ENCODE results near the gene BCL2L14. TPM values are rescaled to one million over a fixed set of nuclear protein-coding genes. Genes with fewer than 3 reads are reported as not detected.

The BCL2L14 gene
- total RNA-seq, 1 donor from 2014 or later, result not detected

DNA sequence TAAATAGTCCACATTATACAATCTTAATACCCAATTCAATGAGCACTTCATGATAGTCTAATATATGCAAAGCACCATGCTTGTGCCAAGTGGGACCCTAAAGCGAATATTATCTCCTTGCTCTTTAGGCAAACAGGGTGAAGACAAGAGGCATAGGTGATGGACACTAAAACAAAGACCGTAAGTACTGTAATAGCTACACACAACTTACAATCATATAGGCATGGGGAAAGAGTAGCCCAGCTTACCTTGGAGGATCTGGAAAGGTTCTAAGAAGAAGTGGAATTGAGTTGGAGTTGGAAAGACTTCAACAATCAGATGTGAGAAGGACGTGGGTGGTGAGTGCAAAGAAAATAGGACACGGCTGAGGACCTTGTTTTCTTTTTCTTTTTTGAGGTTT is 19.1 kb upstream of the BCL2L14 start:
- no peak for DNase-seq (ENCODE audit: extremely low read depth, low read depth, low spot score)

DNA sequence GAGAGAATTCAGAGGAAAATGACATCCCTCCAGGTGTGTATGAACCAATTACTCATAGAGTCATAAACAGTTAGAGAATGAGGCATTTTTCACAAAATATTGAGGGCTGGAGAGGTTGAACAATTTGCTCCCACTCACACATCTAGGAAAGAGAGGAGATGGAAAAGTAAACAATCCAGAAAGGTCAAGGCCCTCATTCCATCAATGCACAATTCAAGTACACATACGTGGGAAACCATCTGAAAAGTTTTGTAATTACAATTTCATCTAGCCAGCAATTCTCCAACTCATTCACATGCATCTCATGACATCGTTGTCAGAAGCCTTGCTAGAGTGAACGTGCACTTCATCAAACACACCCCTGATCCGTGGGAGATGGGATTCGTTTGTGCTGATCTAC is 15.7 kb upstream of the BCL2L14 start:
- DNase-seq (ENCODE audit: extremely low read depth, low read depth, low spot score), result no peak

DNA sequence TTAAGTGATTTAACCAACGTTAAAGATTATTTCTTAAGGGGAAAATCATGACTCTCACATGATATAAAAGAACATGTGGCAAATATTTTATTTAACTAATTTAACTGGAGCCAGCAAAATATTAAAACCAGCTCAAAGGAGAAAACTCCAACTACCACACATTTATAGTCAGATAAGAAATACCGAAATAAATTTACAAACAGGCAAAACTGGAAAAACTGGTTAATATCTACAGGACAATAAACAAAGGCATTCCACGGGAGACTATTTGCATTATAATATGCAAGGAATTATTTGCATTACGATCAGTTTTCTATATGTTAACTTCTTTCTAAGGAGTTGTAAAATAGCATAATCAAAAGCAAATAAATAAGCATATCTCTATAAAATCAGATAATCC is 13.8 kb upstream of the BCL2L14 start:
- DNase-seq (ENCODE audit: extremely low read depth, low read depth, low spot score), result no peak

DNA sequence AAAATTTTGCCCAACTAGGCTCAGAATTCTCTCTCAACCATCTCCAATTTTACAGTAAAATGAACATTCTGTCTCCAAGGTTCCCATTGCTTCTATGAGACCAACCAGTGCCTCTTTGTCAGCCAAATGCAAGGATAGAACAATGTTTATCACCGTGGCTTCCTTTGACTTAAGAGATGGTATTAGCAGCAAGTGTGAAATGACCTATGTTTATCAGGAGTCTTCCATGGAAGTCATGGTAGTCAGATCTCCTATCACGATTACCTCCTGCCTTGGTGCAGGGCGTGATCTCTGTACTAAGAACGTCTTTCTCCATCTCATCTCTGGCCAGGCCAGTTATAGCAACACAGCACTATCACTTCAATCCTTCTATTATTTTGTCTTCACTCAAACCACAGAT is 6.1 kb upstream of the BCL2L14 start:
- DNase-seq (ENCODE audit: extremely low read depth, low read depth, low spot score), result no peak

DNA sequence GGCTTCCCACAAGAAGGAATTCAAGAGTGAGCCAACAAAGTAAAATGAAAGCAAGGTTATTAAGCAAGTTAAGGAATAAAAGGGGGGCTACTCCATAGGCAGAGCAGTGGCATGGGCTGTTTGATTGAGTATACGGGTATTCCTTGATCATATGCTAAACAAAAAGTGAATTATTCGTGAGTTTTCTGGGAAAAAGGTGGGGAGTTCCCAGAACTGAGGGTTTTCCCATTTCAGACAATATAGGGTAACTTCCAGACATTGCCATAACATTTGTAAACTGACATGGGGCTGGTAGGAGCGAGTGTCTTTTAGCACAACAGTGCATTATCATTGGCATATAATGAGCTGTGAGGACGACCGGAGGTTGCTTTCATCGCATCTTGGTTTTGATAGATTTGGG is 2.0 kb upstream of the BCL2L14 start:
- no peak for DNase-seq (ENCODE audit: extremely low read depth, low read depth, low spot score)

DNA sequence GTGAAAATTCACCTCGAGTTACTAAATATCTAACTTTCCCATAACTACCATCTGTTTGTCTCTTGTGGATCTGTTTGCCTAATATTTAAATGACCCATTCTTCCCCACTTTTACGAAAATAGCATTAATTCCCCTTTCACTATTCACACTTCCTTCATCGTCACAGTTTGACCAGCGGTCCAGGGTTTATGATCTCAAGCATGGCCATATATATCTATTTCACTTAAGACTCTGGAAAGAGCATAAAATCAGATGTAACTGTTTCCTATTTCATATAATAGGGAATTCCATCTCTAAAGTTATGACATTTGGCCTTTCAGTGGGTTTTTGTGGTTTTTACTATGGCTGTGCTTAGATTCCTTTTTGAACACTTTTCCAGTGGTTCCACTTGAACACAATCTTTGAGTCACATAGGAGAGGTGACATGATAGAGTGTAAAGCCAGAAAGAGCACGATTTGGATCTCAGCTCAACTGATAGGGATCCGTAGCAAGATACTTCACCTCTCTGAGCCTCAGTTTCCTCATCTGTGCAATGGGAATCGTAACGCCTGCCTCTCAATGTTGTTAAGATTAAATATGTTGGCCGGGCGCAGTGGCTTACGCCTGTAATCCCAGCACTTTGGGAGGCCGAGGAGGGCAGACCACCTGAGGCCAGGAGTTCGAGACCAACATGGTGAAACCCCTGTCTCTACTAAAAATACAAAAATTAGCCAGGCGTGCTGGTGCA is 754 bp upstream of the BCL2L14 start:
- no peak for DNase-seq (ENCODE audit: extremely low read depth, low read depth, low spot score)

DNA sequence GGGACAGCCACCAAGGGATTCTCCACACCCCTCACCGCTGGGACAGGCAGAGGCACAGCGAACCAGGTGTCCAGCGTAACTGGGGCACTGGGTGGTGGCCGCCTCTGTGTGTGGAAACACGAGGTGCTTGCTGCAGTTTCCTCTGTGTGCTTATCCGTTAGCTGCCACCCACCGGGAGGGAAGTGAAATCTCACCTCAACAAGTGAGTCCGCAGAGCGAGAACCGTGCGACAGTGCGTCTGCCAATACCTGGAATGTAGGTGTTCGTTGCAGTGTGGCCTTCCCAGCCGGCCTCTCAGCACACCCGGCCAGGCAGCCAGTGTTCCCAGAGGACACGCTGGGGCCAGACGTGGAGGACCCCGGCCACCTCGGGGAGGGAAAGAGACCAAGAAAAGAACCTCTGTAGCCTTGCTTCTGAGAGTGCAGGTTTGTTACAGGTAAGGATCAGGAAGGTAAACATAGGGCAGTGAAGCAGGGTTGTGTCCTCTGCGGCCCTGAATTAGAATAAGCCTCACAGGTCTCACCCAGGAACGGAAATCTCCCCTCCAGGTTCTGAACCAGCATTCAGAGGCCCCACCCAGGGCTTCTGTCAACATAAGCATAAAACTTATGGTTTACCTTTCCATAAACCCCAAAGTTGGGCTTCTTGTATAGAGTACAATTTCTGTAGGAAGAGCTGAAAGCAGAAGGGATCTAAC is 1.5 kb downstream of the BCL2L14 start:
- DNase-seq (ENCODE audit: extremely low read depth, low read depth, low spot score), result no peak

DNA sequence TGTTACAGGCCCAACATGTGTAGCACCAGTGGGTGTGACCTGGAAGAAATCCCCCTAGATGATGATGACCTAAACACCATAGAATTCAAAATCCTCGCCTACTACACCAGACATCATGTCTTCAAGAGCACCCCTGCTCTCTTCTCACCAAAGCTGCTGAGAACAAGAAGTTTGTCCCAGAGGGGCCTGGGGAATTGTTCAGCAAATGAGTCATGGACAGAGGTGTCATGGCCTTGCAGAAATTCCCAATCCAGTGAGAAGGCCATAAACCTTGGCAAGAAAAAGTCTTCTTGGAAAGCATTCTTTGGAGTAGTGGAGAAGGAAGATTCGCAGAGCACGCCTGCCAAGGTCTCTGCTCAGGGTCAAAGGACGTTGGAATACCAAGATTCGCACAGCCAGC is 8.6 kb downstream of the BCL2L14 start:
- no peak for DNase-seq (ENCODE audit: extremely low read depth, low read depth, low spot score)

DNA sequence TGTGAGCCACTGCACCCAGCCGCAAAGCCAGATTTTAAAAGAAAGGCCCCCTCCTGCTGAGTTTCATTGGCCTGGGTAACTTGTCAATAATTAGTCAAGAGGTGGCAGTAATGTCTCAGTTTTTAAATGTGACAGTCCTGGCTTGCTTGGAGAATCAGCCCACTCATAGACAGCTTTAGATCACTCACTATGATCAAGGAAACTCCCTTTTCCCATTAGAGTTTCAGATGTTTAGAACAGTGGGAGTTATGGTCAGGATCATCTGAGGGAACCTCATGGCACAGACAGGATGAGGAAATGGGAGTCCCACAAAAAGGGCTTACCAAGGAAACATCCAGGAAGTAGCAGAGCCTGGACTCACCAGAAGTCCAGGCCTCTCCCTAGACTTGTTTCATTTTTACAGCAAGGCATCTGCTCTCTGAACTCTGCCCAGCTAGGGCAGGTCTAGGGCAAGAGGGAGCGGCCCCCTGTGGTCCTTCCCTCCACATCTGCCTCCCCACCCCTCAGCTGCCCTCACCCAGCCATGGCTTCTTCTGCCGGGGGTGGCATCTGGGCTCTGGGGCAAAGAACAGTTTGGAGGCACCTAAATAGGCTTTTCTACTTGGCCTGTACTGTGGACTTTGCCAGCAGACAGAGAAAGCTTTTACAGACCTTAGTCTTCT is 11.2 kb downstream of the BCL2L14 start:
- DNase-seq (ENCODE audit: extremely low read depth, low read depth, low spot score), result no peak

DNA sequence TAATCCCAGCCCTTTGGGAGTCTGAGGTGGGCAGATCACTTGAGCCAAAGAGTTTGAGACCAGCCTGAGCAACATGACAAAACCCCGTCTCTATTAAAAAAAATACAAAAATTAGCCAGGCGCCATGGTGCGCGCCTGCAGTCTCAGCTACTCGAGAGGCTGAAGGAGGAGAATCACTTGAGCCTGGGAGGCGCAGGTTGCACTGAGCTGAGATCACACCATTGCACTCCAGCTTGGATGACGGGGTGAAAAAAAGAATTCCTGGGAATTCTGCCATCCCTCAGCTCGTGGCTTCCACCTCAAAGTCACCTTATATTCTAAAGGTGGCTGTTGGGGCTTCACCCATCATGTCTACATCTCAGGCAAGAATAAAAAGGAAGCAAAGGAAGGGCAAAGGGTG is 12.9 kb downstream of the BCL2L14 start:
- DNase-seq (ENCODE audit: extremely low read depth, low read depth, low spot score), result no peak

DNA sequence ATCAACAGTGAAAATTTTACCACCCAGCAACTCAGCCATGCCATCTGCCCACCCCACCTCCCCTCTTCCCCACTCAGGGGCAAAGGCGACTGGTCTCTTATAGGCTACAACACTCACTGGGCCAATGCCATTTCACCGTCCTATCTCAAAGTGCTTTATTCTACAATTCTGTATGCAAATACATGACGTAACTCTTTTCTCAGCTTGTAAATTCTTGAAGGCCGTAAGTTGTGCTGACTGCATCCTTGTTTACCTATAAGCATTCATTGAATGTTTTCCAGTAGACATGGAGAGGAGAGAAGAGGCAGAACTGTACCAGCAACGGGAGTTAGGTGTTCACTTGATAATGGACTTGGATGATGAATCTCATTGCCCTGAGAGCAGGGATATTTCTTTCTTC is 15.6 kb downstream of the BCL2L14 start:
- DNase-seq (ENCODE audit: extremely low read depth, low read depth, low spot score), result no peak

DNA sequence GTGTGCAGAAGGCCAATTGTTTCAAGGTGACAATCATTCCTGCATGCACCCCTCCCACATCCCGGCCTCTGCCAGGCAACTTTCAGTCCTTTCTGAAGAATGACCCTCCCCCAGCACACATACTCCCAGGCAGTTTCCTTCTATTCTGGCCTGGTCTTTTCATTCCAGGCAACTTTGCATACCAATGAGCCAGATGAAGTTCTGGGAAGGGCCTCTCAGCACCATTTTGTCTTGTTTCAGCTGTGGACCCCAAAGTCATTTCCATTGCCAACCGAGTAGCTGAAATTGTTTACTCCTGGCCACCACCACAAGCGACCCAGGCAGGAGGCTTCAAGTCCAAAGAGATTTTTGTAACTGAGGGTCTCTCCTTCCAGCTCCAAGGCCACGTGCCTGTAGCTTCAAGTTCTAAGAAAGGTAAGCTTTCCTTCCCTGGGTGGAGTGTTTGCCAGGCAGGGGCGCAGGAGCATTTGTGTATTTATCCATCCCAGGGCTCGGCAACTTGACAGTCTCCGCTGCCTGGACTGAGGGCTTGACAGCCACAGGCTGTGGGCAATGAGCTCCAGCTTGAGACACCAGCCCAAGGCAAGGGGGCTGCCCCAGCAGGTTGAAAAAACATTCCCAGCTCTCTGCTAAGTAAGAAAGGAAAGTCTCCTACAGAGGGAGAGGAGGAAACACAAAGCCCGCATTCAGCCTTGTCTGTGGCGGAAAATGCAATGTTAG is 16.4 kb downstream of the BCL2L14 start:
- no peak for DNase-seq (ENCODE audit: extremely low read depth, low read depth, low spot score)

DNA sequence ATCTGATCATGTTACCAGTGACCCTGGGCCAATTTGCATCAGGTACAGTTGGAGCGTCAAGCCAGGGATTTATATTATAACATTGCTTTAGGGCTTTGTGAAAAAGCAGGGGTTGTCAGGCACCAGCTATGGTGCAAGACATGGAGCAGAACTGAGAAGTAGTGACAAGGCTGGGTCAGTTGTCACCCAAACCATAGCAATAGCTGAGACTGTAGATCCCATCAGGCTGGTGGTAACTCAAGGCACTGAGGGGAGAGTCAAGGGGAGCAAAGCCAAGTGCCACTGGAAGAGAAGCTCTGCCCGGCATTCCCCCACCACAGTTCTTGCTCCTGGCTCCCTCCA is 16.9 kb downstream of the BCL2L14 start:
- DNase-seq (ENCODE audit: extremely low read depth, low read depth, low spot score), result no peak

DNA sequence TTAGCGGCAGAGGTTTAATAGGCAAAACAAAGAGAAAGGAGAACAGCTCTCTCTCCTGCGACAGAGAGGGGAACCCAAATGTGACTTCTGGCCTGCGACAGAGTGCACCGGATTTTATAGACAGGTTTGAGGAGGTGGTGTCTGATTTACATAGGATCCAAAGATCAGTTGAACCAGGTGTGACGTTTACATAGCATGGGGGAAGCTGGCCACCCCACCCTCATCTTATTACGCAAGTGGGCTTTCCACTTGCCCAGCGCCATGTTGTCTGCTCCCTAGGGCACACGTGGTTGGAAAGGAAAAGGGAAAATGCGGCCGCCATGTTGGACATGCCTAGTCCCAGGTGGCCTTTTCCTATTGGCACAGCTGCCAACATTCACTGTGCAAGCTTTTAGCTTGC is 17.4 kb downstream of the BCL2L14 start:
- DNase-seq (ENCODE audit: extremely low read depth, low read depth, low spot score), result no peak

DNA sequence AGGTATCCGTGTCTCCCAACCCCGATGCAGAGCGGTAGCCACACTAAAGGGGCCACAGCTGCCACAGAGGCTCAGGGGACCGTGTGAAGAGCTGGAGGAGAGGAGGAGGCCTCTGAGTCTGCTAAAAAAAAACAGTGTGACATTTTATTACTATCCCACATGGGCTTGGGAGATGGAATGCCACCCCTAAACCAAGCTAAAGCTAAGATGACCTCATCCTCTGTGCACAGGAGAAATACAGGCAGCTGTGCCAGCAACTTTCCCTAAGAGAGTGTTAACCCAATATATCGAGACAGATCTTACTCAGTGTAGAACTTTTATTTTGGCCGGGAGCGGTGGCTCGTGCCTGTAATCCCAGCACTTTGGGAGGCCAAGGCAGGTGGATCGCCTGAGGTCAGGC is 18.0 kb downstream of the BCL2L14 start:
- no peak for DNase-seq (ENCODE audit: extremely low read depth, low read depth, low spot score)

DNA sequence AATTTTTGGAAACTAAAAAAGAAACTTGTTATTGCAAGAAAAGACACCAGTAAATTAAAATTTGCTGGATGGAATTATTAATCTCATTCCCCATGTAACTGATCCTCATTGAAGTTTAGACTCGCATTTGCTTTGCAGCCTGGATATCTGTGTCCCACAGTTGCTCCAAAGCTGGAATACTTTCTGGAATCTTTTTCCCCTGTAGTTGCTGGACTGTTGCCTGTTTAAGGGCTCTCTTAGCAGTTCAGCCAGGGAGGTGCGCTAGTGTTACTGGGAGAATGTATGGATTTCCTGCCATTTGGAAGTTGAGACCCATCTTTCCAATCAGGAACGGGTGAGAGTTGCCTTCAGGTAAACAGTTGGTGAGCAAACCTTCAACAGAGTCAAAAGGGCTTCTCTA is 20.3 kb downstream of the BCL2L14 start:
- no peak for DNase-seq (ENCODE audit: extremely low read depth, low read depth, low spot score)

DNA sequence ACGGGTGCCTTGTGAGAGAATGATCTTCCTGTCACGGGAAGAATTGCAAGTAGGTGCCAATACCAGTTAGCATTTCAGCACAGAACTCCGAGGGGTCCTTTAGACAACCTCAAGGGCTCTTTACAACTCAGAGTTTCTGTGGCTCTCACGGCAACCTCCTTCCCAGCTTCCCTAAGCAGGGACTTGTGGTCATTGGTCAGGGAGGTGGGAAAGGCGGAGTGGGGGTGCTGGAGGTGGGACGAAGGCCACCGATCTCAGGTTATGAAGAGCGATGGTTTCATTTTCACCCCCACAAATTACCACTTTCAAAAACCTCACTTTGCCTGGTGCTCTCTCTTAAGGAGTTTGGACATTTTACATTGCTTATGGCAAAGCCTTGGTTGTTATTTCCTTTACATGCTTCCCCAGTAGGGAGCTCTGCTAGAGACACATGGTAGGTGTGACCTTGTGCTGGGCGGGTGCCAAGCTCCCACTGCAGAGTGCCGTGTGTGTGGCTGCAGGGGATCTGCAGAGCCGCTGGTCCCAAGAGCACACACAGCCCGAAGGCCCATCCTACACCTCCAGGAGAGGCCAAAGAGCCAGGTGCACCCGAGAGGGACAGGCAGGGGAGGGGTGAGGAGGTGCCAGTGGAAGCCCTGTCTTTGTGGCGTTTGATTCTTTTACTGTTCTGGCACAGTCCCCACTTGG is 21.4 kb downstream of the BCL2L14 start:
- no peak for DNase-seq (ENCODE audit: extremely low read depth, low read depth, low spot score)

DNA sequence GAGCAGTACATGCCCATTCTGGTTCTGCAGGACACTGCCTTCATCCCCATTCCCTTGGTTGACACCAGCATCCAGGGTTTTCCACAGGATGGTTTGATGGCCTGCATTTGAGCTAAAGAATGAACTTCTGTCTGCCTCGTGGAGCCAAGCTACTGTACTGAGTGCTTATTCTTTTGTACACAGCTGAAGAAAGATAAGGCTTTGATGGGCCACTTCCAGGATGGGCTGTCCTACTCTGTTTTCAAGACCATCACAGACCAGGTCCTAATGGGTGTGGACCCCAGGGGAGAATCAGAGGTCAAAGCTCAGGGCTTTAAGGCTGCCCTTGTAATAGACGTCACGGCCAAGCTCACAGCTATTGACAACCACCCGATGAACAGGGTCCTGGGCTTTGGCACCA is 23.7 kb downstream of the BCL2L14 start:
- no peak for DNase-seq (ENCODE audit: extremely low read depth, low read depth, low spot score)

DNA sequence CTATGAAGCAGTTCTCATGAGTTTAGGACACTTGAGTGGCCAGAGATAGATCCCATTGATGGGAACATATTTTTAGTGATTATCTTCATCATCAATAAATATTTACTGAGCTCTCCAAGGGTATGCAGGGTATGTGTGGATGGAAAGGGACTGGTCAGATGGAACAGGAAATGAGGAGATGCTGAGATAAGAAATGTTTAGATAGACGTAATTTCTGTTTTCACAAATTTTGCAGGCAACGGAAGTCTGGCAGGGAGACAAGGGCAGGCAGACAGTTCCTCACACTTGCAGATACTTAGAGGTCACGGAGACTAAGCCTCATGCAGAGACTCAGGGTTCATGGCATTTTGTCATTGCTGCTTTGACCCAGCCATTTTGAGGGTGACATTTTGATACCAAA is 24.3 kb downstream of the BCL2L14 start:
- DNase-seq (ENCODE audit: extremely low read depth, low read depth, low spot score), result peak; percentile 71

DNA sequence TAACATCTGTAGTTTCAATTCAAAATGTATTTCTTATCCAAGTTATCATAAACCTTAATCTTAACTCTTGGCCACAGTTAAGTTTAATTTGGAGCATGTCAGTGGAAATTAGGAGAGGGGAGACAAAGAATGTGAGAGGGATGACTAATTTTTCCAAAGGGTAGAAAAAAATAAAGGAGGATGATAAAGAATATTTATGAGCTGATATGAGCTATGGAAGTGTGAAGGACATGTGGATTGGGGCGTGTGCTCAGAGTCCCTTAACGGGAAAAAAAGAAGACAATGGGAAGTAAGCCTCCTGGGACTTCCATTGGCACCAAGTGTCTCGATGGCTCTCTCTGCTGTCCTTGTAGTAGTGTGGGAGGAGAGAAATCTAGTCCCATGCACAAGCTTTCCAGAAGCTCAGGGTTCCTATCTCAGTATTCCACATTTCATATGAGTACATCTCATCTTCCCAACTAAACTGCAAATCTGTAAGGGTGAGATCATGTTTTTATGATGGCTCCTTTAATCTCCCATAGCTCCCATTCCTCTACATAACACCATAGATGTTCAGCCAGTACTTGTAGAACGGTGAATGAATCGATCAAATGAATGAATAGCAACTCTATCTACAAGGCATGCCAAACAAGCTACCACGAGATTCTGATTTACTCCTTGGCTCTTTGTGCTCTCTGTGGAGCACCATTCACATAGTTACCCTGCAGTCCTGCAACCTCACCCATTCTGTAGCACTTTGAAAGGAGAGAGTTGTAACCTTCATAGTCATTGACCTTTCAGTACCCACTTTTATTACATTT is 27.4 kb downstream of the BCL2L14 start:
- DNase-seq (ENCODE audit: extremely low read depth, low read depth, low spot score), result no peak
